Erythroblast (primary cell): Measurements from ENCODE around the gene INTS11.

ENCODE experiments used
- GATA1 ChIP-seq: IDR thresholded peaks from 2 replicates; pipeline ENCODE4 v1.6.1; 2011; ENCODE audit warnings: low read depth, mild to moderate bottlenecking, control low read depth, low read length, moderate library complexity
- POLR2A ChIP-seq: IDR thresholded peaks from 2 replicates; pipeline ENCODE4 v1.6.1; 2011; ENCODE audit warnings: mild to moderate bottlenecking, low read length

DNA sequence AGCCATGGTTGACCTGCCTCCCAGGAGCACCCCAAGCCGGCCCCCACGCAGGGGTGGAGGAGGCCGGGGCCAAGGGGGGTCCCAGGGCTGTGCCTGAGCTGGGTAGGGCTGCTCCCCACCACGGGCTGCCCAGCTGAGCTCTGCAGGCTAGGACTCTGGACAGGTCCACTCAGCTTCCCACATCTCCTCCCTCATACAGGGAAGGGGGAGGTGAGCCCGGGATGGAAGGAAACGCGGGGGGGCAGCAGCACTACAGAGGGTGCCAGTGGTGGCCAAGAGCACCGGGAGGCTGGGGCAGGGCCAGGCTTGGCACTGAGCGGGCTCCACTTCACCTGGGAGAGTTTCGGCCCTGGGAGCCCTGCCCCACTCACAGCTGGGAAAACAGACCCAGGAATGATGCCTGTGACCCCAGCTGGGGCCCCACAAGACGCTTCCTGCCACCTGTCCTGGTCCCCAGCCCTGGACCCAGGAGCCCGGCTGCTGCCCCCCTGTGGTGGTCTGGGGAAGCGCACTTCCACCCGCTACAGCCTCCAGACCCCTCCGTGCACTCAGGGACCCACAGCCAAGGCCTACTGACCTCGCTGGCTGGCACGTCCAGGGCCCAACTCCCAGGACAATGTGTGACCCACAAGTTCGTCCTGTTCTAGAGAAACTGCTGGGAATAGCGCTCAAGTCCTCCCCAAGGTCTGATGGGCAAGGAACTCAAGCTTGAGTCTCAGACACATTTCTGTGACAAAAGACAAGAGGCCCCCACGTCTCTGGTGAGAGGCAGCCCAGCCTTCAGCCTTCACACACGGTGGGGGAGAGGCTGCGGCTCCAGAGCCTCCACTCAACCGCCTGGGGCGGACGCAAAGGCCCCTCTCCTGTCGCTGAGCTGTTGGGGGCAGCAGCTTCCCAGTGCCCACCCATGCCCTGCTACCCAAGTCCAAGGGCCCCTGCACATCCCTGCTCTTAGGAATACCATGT is 47.6 kb upstream of the INTS11 start:
- TF ChIP-seq POLR2A (no peak), GATA1 (no peak)
